GM19468 (cell line): ENCODE measurements around the gene ZNF326.

ENCODE experiments used
- ATAC-seq: cut with Tn5 transposase; IDR thresholded peaks from one replicate; pipeline ENCODE4 v1.9.1; 2021; ENCODE audit warnings: mild to moderate bottlenecking, moderate library complexity, moderate number of reproducible peaks; ENCODE audit not compliant: unreplicated experiment; ENCODE audit errors: extremely low read depth

ZNF326 gene, protein sequence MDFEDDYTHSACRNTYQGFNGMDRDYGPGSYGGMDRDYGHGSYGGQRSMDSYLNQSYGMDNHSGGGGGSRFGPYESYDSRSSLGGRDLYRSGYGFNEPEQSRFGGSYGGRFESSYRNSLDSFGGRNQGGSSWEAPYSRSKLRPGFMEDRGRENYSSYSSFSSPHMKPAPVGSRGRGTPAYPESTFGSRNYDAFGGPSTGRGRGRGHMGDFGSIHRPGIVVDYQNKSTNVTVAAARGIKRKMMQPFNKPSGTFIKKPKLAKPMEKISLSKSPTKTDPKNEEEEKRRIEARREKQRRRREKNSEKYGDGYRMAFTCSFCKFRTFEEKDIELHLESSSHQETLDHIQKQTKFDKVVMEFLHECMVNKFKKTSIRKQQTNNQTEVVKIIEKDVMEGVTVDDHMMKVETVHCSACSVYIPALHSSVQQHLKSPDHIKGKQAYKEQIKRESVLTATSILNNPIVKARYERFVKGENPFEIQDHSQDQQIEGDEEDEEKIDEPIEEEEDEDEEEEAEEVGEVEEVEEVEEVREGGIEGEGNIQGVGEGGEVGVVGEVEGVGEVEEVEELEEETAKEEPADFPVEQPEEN

DNA sequence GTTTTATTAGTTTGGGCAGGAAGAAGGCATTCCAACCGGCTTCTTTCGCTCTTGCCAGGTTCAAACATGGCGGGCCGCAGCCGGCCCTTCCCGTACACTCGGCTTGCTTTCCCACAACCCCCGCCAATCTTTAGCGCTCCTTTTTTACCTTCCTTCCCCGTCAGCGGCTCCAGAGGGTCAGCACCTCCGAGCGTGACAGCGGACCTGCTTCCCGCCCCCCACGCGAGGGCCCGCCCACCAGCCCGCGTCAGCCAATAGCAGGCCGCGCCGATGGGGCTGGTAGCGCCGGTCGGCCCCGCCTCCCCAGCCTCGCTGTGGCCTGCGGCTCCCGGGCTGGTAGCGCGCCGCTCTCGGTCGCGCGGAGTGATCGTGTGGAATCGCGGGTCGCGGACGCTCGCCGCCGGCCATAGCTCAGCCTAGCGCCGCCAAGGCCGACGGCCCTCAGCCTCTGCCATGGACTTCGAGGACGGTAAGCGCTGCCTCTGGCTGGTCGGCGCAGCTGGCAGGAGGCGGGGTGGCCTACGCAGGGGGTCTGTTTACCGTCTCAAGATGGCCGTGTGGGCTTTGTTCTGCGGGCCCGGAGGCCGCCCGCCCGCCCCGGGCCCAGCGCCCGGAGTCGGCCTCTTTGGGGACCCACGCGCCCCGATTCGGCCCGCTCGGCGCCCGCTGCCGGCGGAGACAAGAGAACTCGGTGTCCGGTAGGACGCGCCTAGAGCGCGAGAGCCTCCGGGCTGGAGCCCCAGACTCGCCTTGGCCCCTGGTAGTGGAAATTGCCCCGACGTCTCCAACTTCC is at the start of gene ZNF326:
Gene ZNF326 (plus strand): TSS at position 306 of the 793 bp plus-strand sequence. CDS start 148 bp downstream, at position 454.
- ATAC-seq, result peak; percentile 94

DNA sequence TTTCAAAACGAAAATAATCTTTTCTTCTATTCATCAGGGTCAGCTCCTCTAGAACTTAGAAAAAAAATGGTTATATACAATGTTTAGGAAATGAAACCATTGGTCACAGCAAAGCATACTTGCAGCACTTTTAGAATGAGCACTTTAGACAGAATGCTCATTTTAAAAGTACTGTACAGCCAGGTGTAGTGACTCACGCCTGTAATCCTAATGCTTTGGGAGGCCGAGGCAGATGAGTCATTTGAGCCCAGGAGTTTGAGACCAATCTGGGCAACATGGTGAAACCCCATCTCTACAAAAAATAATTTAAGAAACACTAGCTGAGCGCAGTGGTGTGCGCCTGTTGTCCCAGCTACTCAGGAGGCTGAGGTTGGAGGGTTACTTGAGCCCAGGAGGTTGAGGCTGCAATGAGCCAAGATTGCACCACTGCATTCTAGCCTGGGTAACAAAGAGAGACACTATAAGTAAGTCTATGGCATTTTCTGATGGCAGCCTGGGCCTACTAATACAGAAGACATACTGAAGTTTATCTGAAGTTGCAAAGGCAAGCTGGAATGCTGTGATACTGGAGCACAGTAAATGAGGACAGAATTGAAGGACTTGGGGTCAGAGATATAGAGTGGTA is 48.9 kb upstream of the ZNF326 start:
- peak; percentile 53 for ATAC-seq

DNA sequence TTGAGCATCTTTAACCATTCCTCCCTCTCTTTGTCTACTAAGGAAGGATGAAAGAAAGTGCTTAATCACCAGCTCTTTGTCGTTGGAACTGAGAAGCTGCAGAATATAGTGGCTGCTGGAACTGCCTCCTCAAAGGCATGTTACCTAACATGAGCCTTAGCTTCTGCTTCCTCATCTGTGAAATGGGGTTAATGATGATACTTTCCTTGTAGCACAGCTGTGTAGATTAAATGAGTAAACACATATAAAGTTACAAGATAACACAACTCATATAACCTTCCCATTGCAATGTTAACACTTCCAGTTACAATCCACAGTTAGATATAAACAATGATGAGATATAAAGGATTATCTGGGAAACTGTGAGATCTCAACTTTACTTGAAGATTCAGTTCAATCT is 48.4 kb upstream of the ZNF326 start:
- ATAC-seq, result no peak

DNA sequence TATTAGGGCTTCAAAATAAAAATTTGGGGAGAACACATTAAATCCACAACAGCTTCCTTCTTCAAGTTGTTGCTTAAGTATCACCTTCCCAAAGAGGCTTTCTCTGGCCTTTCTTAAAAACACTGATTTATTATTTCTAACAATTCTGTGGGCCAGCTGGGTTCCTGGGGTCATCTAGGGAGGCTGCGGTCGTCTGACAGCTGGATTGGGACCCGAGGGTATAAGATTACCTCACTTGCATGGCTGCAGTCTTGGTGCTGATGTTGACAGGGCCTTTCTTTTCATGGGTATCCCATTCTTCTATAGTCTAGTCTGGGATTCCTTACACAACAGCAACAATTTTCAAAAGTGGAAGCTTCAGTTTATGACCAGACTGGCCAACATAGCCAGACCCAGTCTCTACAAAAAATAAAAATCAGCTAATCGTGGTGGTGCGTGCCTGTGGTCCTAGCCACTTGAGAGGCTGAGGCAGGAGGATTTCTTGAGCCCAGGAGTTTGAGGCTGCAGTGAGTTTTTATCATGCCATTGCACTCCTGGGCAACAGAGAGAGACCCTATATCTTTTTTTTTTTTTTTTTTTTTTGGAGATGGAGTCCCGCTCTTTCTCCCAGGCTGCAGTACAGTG is 46.1 kb upstream of the ZNF326 start:
- no peak for ATAC-seq

DNA sequence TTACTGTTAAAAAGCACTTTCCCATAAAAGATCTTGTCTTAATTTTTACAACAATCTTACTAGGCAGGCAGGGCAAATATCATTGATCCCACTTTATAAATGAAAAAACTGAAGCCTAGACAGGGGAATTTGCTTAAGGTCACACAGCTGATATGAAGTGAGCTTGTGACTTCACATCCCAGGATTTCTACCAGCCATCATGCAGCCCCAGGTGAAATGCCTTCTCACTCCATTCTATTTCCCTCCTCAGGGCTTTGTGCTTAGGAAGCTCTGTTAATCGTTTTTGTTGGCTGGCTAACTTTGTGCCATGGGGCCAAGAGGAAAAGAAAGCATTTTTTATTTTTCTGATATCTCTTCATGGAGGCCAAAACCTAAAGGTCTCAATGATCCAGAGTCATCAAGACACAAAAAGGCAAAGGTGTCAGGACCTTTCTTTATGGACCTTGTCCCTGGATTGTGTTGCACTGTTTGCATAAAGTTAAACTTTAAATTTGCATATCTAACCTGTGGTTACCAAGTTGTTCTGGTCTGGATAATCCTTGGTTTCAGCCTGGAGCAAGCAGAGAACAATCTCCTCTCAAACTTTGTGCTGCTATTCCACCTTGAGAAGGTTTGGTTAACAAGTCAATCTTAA is 44.8 kb upstream of the ZNF326 start:
- ATAC-seq, result no peak

DNA sequence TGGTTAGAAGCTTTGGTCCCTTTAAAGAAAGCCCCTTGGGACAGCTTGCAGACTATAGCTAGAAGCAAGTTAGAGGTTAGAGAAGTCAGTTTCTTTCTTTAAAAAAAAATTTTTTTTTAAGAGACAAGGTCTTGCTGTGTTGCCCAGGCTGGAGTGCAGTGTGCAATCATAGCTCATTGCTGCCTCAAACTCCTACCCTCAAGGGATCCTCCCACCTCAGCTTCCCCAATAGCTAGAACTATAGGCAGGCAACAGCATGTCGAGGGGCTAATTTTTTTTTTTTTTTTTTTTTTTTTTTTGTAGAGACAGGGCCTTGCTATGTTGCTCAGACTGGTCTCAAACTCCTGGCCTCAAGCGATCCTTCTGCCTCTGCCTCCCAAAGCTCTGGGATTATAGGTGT is 44.2 kb upstream of the ZNF326 start:
- ATAC-seq, result no peak

DNA sequence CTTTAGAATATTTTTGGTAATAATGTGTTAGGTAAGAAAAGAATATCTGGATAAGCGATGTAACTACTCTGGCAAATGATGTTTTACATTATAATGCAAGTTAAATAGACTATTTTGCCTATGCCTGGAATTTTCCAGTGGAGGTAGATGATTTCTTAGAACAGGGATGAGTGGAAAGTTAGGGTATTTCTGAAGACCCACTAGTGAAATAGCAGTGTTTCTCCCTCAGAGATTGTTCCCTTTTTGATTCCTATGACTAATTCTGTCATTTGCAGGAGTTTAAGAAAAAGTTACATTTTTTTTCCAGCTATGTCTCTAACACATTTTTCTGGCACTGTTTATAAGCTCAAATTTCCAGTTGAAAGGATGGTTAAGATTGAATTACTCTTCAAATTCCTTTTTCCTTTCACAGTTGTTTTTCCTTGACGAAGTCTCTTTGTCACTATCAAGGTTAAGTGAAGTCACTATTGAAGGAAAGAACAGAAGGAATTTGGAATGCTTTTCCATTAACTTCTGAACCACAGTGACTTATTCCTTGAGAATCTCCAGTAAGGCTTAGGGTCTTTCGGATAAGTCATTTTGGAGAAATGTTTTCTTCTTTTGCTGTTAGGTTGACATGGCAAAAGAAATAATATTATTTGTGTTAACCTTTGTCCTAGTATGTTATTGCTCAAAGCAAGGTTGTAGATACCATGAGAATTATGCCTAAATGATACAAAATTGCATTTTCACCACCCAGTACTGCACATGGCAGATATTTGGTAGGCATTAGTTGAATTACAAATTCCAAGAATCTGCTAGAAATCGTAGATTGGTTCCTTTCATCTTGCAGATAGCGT is 42.9 kb upstream of the ZNF326 start:
- ATAC-seq, result no peak

DNA sequence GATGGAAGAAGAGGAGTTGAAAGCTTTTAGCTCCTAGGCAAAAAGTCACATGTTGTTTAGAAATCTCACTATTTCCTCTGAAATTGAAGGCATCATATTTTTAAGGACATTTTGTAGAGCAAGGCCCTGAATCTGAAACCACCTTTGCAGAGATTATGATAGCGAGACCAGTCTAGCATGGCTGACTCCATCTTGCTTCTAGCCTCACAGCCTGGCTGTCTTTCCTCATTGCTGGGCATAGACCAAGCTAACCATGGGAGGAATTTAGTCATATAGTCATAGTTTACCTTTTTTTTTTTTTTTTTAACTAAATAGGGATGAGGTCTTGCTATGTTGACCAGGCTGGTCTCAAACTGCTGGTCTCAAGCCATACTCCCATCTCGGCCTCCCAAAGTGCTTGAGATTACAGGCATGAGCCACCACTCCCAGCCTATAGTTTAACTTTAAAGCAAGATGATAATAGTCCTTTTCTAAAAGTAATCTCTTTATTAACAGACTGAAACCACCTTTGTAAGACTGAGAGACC is 42.2 kb upstream of the ZNF326 start:
- ATAC-seq, result no peak

DNA sequence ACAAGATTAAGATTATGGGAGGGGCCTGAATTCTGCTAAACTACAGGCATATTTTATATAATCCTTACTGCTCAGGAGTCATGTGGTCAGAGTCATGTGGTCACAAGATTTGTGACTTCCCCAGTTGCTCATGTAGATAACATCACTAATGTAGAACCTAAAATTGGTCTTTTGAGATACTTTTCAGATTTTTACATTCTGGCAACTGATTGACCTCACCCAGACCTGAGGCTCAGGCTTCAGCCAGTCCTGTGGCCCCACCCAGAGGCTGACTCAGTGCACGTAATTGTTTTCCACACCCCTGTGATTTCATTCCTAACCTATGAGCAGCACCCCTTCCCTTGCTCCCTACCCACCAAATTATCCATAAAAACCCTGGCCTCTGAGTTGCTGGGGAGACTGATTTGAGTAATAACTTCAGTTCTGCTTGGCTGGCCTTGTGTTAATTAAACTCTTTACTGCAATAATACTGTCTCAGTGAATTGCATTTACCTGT is 41.7 kb upstream of the ZNF326 start:
- ATAC-seq, result peak; percentile 41

DNA sequence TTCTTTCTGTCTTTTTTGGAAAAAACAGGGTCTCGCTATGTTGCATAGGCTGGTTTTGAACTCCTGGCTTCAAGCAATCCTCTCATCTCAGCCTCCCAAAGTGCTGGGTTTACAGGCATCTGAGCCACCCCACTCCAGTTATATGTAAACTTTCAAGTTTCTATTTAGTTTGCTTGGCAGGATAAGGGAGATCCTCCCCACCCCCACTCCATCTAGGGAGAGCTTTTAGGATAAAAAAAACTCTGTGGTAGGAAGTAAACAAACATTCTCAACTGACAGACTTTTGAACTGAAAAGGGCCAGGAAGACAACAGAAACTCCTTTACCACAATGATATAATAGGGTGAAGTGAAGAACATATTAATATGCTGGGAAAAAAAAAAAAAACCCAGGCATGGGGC is 41.0 kb upstream of the ZNF326 start:
- ATAC-seq, result no peak

DNA sequence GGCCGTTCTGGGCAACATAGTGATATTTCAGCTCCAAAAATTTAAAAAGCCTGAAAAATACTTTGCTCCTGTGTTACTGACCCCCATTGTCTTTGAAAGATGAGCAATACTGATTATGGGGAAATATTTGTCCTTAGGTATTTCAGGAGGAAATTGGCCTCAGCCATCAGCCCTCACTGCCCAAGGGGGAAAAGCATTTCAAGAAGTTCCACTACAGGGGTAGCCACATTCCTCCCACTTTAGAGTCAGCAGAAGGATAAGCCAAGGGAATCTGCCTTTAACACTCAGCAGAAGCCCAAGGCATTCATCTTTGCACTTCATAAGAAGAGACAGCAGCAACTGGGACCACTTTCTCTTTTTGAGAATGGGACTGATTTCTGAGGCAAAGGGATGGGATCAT is 40.5 kb upstream of the ZNF326 start:
- no peak for ATAC-seq

DNA sequence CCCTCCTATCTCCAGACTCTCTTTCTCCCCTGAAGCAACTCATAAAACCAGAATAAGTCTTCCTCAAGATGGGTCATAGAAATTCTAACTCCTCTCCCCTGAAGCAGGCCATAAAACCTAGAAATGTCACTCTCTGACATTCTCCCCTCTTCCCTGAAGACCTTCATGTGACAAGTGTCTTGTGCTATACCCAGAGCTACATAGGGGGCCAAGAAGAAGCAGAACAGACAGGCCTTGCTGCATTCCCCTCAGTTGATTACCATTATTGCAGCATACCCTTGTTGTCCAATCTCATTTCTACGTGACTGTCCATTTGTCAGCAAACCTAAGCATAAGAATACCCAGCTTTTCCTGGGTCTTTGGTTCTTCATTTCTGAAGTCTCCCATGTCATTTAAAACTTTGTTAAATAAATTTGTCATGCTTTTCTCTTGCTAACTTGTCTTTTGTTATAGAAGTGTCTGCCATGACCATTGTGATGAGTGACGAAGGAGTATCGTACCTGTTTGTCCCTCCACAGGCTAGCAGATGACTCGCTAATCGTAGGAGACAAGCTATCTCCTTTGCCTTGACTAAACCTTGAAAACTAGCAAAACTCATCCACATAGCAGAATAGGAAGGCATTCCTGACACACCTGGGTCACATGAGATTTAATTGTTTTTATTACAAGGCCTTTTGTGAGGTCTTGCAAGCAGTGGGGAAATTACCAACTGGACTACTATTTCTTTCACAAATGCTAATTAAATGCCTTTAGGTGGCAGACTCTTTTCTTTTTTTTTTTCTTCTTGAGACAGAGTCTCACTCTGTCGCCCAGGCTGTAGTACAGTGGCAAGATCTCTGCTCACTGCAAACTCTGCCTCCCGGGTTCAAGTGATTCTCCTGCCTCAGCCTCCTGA is 39.4 kb upstream of the ZNF326 start:
- no peak for ATAC-seq

DNA sequence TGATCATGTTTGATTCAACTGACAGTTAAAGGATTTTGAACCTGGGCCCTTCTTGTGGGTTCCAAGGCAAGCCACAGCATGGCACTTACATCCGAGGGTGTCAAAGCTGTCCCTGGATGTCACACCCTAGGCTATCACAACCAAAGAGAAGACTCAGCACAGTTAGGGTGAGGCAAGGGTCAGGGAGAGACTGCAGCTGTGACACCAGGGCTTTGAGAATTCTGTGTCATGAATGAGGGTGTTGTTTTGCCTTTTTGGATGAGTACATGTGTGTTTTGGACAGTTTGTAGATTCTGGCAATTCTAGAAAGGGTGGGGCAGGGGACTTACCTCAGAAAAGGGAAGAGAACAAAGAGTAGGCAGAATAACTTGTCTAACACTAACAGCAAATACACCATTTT is 37.8 kb upstream of the ZNF326 start:
- ATAC-seq, result no peak

DNA sequence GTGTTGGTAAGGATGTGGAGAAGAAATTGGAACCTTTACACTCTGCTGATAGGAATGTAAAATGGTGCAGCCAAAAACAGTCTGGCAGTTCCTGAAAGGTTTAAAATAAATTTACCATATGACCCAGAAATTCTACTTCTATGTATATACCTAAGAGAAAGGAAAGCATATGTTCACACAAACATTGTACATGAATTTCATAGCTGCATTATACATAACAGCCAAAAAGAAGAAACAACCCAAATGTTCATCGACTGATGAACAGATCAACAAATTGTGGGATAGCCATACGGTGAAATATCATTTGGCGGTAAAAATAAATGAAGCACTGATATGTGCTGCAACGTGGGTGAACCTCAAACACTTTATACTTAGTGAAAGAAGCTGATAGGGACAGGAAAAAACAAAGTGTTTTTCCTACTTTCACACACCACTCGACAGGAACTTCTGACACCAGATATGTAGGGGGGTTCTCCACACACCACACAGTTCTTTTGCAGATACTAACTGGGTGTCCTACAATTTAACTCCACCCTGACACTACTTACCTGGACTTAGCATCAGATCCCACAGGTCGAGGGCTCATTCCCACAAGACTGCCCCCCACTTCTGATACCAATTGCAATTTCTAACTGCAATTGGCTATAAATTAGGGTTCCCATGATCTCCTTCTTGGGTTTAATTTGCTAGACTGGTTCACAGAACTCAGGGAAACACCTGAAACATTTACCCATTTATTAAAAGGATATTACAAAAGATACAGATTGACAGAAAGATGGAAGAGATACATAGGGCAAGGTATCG is 35.9 kb upstream of the ZNF326 start:
- ATAC-seq, result no peak

DNA sequence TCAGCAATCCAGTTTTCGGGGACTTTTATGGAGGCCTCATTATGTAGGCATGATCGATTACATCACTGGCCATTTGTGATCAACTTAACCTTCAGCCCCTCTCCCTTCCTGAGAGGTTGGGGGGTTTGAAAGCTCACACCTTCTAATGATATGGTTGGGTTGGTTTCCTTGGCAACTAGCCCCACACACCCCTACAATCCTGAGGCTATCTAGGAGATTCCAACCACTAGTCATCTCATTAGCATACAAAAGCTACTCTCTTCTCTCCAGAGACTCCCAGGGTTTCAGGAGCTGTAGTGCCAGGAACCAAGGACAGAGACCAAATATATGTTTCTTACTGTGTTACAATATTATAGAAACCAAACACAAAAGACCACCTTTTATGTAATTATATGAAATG is 35.2 kb upstream of the ZNF326 start:
- ATAC-seq, result no peak

DNA sequence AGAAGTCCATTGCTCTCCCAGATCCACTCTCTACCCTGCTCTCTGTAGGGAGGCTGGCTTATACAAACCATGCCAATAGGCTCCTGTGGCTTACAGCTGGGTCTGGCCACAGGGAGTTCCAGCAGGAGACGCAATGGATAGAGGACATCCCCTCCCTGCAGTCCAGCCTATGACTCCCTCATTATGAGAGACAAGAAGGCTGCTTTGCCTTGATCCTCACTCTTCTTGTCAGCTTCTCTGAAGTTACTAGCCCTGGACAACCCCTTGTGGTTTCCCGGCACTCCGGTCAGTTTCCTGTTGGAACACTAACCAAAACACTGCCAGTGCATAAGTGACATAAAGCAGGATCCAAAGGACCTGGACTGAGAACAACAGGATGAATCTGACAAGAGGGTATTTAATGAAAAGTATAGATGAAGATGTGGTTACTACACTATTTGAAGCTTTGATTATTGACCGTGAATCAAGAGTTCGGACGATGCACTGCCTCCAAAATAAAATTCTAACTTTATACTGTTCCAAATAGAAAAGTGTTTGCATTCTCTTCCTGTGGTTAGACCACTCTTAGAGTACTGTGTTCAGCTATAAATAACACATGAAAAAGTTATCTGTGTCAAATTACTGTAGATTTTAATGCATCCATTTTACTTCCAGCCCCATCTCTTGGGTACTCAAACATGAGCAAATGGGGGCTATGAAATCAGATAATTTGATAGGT is 32.7 kb upstream of the ZNF326 start:
- no peak for ATAC-seq
